ENCODE data around the gene PTPRT. TPM values are rescaled to one million over a fixed set of nuclear protein-coding genes. Genes with fewer than 3 reads are reported as not detected.

The PTPRT gene
- total RNA-seq, 4 donors from 2014 or later = 0.72 to 2.5 (median 1.4) TPM

DNA sequence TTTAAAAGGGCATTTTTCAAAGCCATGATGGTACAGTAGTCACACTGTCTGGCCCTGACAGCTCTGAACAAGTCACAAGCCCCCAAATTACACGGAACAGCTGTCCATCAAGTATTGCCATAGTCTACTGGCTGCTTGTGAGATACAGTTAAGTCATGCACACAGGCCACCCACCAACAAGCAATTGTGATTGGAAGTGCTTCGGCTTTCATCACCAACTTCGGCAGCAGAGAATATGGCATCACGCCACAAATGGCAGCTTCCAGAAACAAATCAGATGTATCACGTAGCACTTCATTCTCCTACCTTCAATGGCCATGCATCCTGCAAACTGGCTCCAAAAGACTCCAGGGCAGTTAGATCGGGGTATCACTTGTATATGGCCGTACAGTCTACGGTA lies 160.5 kb downstream of the PTPRT start:
- no peak overlapping the region for H3K4me3 ChIP-seq
- H3K4me1 ChIP-seq = no peaks in the 10 kb centered on the region
- no peak overlapping the region for H3K27ac ChIP-seq
- 86% methylated on average over 8 of the region's 8 CpGs for WGBS
- DNase-seq (ENCODE audit: low spot score in 2 of 2) = no peak
- TF ChIP-seq CTCF (IDR thresholded peaks at IDR 0.05) (no peak), POLR2A (IDR thresholded peaks at IDR 0.05) (no peak), EP300 (IDR thresholded peaks at IDR 0.05) (no peak), POLR2AphosphoS5 (IDR thresholded peaks at IDR 0.05) (no peak)
- no peaks in the 10 kb centered on the region for H3K9me3 ChIP-seq
- H3K27me3 ChIP-seq = no peaks in the 10 kb centered on the region
- H3K36me3 ChIP-seq = no peaks in the 10 kb centered on the region

- Histone ChIP-seq H3K4me3 (no peak overlapping the region), H3K36me3 (no peaks in the 10 kb centered on the region), H3K9me3 (no peaks in the 10 kb centered on the region), H3K4me1 (no peaks in the 10 kb centered on the region), H3K27ac (no peak overlapping the region), H3K27me3 (no peaks in the 10 kb centered on the region)
- TF ChIP-seq CTCF (IDR thresholded peaks at IDR 0.05) (no peak), POLR2A (IDR thresholded peaks at IDR 0.05) (no peak), POLR2AphosphoS5 (IDR thresholded peaks at IDR 0.05) (no peak), EP300 (IDR thresholded peaks at IDR 0.05) (no peak)
- DNase-seq (ENCODE audit: low spot score in 2 of 2) = no peak
- 48% methylated on average over 3 of the region's 3 CpGs for WGBS
These were observed 161.2 kb downstream of the PTPRT start for GRCh38 chr20:43028470-43028869.

GRCh38 chr20:43023836-43024235 lies 165.9 kb downstream of the PTPRT start:
- no peak overlapping the region for H3K27ac ChIP-seq
- no peak overlapping the region for H3K4me3 ChIP-seq
- H3K4me1 ChIP-seq = no peaks in the 10 kb centered on the region
- no peaks in the 10 kb centered on the region for H3K9me3 ChIP-seq
- no peaks in the 10 kb centered on the region for H3K36me3 ChIP-seq
- H3K27me3 ChIP-seq = no peaks in the 10 kb centered on the region
- TF ChIP-seq POLR2AphosphoS5 (IDR thresholded peaks at IDR 0.05) = no peak
- no peak for TF ChIP-seq EP300 (IDR thresholded peaks at IDR 0.05)
- no peak for TF ChIP-seq POLR2A (IDR thresholded peaks at IDR 0.05)
- TF ChIP-seq CTCF (IDR thresholded peaks at IDR 0.05) = no peak
- 0% methylated on average over 1 of the region's 3 CpGs for WGBS
- DNase-seq (ENCODE audit: low spot score in 2 of 2) = no peak

GRCh38 chr20:43022568-43022967 lies 167.1 kb downstream of the PTPRT start:
- 70% methylated on average over 1 of the region's 1 CpG for WGBS
- no peak overlapping the region for H3K27ac ChIP-seq
- H3K4me1 ChIP-seq = no peaks in the 10 kb centered on the region
- H3K36me3 ChIP-seq = no peaks in the 10 kb centered on the region
- no peaks in the 10 kb centered on the region for H3K9me3 ChIP-seq
- no peaks in the 10 kb centered on the region for H3K27me3 ChIP-seq
- TF ChIP-seq POLR2A (IDR thresholded peaks at IDR 0.05) = no peak
- TF ChIP-seq POLR2AphosphoS5 (IDR thresholded peaks at IDR 0.05) = no peak
- TF ChIP-seq CTCF (IDR thresholded peaks at IDR 0.05) = no peak
- no peak for TF ChIP-seq EP300 (IDR thresholded peaks at IDR 0.05)
- DNase-seq (ENCODE audit: low spot score in 2 of 2) = no peak
- no peak overlapping the region for H3K4me3 ChIP-seq

GRCh38 chr20:43022081-43022480 lies 167.6 kb downstream of the PTPRT start:
- WGBS = 86% methylated on average over 2 of the region's 2 CpGs
- no peaks in the 10 kb centered on the region for H3K27me3 ChIP-seq
- no peaks in the 10 kb centered on the region for H3K9me3 ChIP-seq
- H3K4me1 ChIP-seq = no peaks in the 10 kb centered on the region
- H3K27ac ChIP-seq = no peak overlapping the region
- no peak overlapping the region for H3K4me3 ChIP-seq
- H3K36me3 ChIP-seq = no peaks in the 10 kb centered on the region
- no peak for DNase-seq (ENCODE audit: low spot score in 2 of 2)
- no peak for TF ChIP-seq POLR2A (IDR thresholded peaks at IDR 0.05)
- no peak for TF ChIP-seq CTCF (IDR thresholded peaks at IDR 0.05)
- no peak for TF ChIP-seq POLR2AphosphoS5 (IDR thresholded peaks at IDR 0.05)
- TF ChIP-seq EP300 (IDR thresholded peaks at IDR 0.05) = no peak

All from suprapubic skin (tissue), 4 donors.